Activated T-cell treated with anti-CD3 and anti-CD28 coated beads for 4 hours (primary cell): ENCODE measurements around the gene GARRE1.
"Not testable (repeated sequence)": the region's sequence is repeated elsewhere in the genome, so short reads cannot be mapped to it uniquely, and the experiment has no call there.

Experiments
- DNase-seq: peaks from one replicate; pipeline ENCODE4 v3.0.0-alpha.2; 2020

GARRE1 gene

GRCh38 chr19:34231439-34231838 lies 22.9 kb upstream of the GARRE1 start:
- DNase-seq = no peak

GRCh38 chr19:34232566-34233481 lies 21.5 kb upstream of the GARRE1 start:
- DNase-seq = no peak

- DNase-seq = no peak
These were observed 18.9 kb upstream of the GARRE1 start for GRCh38 chr19:34235425-34235940.

GRCh38 chr19:34236035-34236987 lies 18.0 kb upstream of the GARRE1 start:
- no peak for DNase-seq

- DNase-seq = no peak
These were observed 17.1 kb upstream of the GARRE1 start for GRCh38 chr19:34237283-34237682.

- DNase-seq = no peak
These were observed 16.4 kb upstream of the GARRE1 start for GRCh38 chr19:34237939-34238338.

- DNase-seq = no peak
These were observed 12.6 kb upstream of the GARRE1 start for GRCh38 chr19:34241513-34242337.

- not testable (repeated sequence) for DNase-seq
These were observed 11.0 kb upstream of the GARRE1 start for GRCh38 chr19:34243138-34243875.

- DNase-seq = no peak
These were observed 10.3 kb upstream of the GARRE1 start for GRCh38 chr19:34243876-34244578.

- no peak for DNase-seq
These were observed 9.6 kb upstream of the GARRE1 start for GRCh38 chr19:34244611-34245299.

GRCh38 chr19:34246340-34246739 lies 8.0 kb upstream of the GARRE1 start:
- no peak for DNase-seq

- DNase-seq = no peak
These were observed 5.4 kb upstream of the GARRE1 start for GRCh38 chr19:34248941-34249340.

- not testable (repeated sequence) for DNase-seq
These were observed 1.2 kb upstream of the GARRE1 start for GRCh38 chr19:34253167-34253566.

GRCh38 chr19:34253681-34254045 lies 691 bp upstream of the GARRE1 start:
- DNase-seq = not testable (repeated sequence)

- no peak for DNase-seq
These were observed 511 bp downstream of the GARRE1 start for GRCh38 chr19:34254698-34255432.

- no peak for DNase-seq
These were observed 1.2 kb downstream of the GARRE1 start for GRCh38 chr19:34255546-34255945.

- DNase-seq = no peak
These were observed 2.6 kb downstream of the GARRE1 start for GRCh38 chr19:34256835-34257558.

- DNase-seq = no peak
These were observed 3.2 kb downstream of the GARRE1 start for GRCh38 chr19:34257559-34257924.
